ENCODE measurements around the gene MID1.

MID1 gene

DNA sequence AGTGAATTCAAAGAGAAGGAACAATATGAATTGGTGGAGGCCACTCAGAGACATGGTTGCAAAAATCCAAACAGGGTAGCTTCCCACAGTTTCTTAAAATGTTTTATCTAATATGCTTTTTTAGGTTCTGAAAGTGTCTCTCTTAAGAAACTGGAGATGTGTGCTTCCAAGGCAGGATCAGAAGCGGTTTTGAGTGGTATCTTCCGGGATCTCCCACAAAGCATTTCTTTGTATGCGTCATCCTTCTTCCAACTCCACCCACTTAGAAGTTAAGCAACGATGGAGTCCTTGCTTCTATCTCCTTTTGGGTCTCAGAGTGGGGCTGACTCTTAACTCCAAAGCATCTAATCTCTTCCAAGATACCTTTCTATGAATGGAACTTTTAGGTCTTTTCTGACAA is 196.7 kb downstream of the MID1 start:
- DNase-seq = no peak

DNA sequence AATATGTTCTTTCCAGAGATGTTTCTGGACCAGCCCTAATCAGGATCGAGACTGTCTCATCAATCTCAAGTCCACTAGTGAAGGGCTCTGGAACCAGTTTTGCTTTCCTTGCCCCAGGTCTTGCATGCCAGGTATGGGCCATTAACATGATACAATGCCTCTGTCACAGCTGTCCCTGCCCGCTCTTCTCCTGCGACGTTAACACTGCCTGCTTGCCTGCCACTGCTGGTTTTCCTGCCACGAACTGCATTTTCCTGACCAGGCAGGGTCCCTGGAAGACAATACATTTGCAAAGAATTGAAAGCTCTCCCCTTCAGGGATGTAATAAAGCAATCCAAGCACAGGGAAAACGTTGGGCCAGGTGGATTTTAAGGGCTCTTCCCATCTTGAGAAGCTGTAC is 200.3 kb downstream of the MID1 start:
- DNase-seq = no peak

DNA sequence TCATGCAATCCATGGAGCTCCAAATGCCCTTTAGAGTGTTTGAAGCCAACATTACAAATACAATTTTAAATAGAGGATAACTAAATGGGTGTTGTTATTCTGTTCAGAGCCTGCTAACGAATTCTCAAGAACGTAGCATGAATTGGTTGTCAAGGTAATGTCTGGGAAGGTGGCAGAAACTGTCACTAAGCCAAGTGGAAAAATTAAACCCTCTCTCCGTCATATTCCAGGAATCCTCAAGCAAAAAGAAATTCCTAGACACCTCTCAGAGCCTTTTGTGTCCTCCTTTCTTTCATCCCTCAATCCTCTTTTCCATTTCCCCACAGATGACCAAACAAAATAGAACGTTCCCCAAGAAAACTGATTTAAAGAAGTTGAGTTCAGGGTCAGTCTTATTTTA is 204.0 kb downstream of the MID1 start:
- DNase-seq = no peak

DNA sequence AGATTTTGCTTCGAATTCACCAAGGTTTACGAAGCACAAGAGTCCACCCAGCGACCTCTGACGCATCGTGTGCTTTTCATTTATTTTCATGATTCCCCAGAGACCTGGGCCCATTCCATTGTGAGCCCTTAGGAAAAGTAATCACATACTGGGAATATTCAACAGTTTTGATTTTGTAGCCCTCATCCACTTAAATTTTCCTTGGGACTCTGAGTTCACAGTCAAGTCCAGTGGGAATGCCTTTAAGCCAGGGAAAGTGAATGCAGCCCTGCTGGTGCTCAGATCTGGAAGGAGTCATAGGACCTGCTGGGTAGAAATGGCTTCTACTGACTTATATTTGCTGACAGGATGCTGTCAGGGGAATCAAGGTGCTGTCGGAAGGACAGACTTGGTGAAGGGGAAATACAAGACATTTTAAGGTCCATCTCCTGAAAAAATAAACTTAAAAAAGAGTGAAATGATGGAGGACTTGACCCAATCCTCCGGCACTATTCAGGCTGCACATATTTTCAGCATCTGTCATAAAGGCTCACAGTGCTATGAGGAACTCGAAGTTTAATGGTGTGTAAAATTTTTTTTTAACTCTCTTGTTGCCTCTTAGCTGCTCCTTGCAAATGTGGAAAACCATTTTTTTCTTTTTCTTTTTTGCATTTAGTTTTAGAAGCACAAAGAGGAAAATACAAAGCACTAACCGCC is 204.9 kb downstream of the MID1 start:
- no peak for DNase-seq

DNA sequence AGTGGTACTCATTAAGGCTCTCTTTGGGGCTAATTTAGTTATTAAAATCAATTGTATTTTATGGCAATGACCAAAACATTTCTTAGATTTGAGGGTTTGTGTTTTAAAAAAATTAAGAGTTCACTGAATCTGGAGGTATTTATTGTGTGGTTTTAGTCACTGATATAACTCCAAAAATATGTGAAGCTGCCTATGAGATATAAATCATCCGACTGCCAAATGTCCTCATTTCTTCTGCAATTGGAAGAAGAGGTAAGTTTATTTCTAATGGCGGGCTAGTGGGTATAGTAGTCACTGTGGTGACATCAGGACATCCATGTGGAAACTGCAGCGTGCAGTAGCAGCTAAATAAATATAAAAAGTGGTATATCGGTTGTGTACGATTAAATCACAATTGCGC is 205.5 kb downstream of the MID1 start:
- no peak for DNase-seq

DNA sequence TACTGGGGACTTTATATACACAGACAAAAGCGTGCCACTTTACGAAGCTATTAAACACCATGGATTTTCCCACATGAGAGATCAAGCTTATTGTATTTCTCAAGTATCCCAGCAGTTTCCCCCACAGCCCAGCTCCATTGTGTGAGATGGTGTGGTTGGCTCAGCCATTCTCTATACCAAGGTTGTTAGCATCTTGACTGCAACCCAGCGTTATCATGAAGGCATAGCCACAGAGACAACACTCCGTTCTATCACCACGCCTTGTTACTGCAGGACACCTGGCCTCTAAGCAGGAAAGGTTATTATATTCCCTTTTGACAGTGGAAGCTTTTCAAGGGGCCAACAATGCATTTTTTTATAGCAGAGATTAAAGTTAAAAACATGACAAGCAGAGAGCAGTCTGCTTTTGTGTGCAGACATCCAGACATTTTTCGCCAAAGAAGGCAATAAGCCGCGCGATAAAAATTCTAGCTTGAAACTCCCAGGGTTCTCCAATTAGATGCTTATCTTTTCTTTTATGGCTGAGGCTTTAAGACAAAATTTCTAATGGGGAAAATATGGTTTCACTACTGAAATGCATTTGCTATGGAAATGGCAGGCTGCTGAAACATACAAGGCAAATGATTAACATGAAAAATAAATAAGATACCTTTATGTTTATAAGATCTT is 206.1 kb downstream of the MID1 start:
- no peak for DNase-seq

DNA sequence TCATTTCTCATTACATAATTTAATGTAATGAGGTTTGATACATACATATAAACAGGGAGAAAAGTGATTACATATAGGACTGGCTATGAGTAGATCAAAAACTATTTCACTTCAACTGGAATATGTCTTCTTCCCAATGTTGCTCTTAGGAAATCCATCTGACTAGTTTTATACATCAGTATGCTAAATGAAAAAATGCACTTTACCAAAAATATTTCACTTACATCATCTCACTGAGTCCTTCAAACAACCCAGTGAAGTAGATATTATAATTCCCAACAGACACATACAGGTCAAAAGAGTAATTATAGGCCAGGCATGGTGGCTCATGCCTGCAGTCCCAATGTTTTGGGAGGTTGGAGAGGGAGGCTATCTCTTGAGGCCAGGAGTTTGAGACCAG is 215.9 kb downstream of the MID1 start:
- no peak for DNase-seq

DNA sequence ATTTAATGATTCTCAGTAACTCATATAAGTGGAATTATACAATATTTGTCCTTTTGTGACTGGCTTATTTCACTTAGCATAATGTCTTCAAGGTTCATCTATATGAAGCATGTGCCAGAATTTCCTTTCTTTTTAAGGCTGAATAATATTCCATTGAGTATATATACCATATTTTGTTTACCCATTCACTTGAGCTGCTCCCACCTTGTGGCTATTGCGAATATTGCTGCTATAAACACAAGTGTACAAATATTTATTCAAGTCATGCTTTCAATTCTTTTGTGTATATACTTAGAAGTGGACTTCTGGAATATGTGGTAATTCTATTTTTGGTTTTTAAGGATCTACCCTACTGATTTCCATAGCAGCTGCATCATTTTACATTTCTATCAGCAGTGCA is 219.1 kb downstream of the MID1 start:
- DNase-seq = no peak

DNA sequence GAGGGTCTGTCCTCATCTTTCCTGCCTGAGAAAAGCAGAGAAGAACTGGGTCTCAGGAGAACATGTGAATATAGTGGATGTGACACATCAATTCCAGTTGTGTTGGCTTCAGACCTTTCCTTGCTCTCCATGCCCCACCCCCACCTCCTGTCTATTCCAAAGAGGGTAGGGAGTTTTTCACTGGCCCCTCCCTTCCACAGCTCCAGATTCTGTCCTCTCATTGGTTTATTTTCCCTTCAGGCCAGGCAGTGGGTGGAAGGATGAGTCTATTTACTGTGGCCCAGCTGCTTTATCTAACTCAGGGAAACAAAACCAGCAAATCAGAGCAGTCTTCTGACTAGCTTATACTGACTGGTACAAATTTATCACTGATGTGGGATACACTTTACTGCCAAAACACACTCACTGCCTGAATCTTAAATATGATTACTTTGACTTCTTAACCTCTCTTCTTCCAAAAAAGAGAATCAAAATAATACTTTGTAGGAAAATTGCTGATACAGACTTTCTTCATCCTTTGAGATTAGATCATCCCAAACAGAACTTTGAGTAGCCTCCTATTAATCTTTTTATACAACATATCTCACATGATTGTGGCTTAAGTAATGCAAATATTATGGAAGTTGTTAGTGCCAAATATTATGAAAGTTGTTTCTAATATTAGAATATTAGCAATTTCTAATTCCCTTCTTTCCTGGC is 221.2 kb downstream of the MID1 start:
- no peak for DNase-seq

DNA sequence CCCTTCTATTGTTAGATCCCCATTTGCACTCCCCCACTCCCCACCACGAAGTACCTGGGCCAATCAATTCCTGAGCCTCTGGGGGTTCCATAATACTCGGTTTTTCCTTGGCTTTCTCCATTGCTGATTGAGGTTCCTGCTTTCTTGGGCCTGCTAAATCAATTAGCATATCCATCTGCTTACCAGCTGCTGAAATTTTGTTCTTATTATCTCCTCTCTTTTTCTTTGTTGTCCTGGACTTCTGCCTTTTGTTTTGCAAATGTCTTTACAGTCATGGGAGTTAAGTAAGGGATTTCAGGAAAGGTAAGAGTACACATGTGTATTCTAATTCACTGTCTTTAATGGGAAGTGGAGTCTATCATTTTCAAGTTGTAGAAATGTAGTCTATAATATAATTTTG is 222.2 kb downstream of the MID1 start:
- DNase-seq = no peak

DNA sequence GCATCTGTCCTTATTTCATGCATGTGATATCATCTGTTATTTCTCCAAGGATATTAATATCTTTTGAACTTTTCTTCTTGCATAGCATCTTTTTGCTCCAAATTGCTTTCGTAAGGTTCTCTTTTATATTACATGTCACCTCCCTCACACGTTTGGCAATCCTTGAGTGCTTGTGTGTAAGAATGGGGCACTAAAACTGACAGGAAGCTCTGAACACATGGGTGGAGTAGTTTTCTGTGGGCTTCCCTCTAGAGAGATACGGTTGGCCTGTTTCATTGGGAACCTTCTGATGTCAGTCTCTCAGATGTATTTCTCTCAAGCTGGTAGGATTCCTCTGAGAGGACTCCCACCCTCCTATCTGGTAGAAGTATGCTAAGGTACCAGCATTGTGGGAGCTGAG is 223.0 kb downstream of the MID1 start:
- no peak for DNase-seq

DNA sequence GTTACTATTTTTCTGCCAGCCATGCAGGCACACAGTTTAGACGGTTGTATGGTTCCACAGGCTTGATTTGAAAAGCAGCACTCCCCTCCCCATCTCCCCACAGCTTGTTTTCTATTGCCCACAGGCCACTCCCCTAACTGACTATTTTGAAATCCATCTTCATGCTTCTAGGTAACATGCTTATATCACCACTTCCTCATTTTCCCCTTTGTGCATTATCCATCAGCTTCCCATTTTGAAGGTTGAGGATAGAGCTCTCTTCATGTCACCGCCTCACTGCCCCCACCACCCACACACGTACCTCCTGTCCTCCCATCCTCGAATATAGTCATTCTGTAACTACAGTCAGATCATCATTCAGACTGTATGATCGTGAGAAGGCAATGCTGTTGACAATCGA is 224.7 kb downstream of the MID1 start:
- DNase-seq = no peak
